ENCODE measurements around the gene CTRL. TPM values are rescaled to one million over a fixed set of nuclear protein-coding genes. Genes with fewer than 3 reads are reported as not detected.
"Not testable (repeated sequence)": the region's sequence is repeated elsewhere in the genome, so short reads cannot be mapped to it uniquely, and the experiment has no call there.

Gene CTRL
- total RNA-seq, 1 donor = 0.27 TPM

- no peak for DNase-seq (ENCODE audit: low read depth)
- H3K4me3 ChIP-seq (ENCODE audit: low read depth, low read length) = no peak overlapping the region
- TF ChIP-seq CTCF (IDR thresholded peaks at IDR 0.05; ENCODE audit: insufficient read depth, low read length) = no peak
Observed at GRCh38 chr16:67922221-67922620, 9.4 kb downstream of the CTRL start.

- H3K4me3 ChIP-seq (ENCODE audit: low read depth, low read length) = no peak overlapping the region
- no peak for TF ChIP-seq CTCF (IDR thresholded peaks at IDR 0.05; ENCODE audit: insufficient read depth, low read length)
- no peak for DNase-seq (ENCODE audit: low read depth)
Observed at GRCh38 chr16:67919622-67920221, 11.9 kb downstream of the CTRL start.

- no peak overlapping the region for H3K4me3 ChIP-seq (ENCODE audit: low read depth, low read length)
- DNase-seq (ENCODE audit: low read depth) = peak; percentile 39
- TF ChIP-seq CTCF (IDR thresholded peaks at IDR 0.05; ENCODE audit: insufficient read depth, low read length) = no peak
Observed at GRCh38 chr16:67917852-67918236, 13.8 kb downstream of the CTRL start.

- no peak for TF ChIP-seq CTCF (IDR thresholded peaks at IDR 0.05; ENCODE audit: insufficient read depth, low read length)
- DNase-seq (ENCODE audit: low read depth) = peak; percentile 42
Observed at GRCh38 chr16:67917140-67917851, 14.4 kb downstream of the CTRL start.

GRCh38 chr16:67915831-67916723 lies 15.6 kb downstream of the CTRL start:
- no peak for DNase-seq (ENCODE audit: low read depth)
- TF ChIP-seq CTCF (IDR thresholded peaks at IDR 0.05; ENCODE audit: insufficient read depth, low read length) = no peak
- H3K4me3 ChIP-seq (ENCODE audit: low read depth, low read length) = no peak overlapping the region

More at GRCh38 chr16:67917140-67917851, 14.4 kb downstream of the CTRL start:
- H3K4me3 ChIP-seq (ENCODE audit: low read depth, low read length) = no peak overlapping the region

- not testable (repeated sequence) for DNase-seq (ENCODE audit: low read depth); H3K4me3 ChIP-seq (ENCODE audit: low read depth, low read length)
Observed at GRCh38 chr16:67915496-67915769, 16.2 kb downstream of the CTRL start.
